Lower lobe of right lung (tissue), 2 donors: ENCODE measurements around the gene MXD3. TPM values are rescaled to one million over a fixed set of nuclear protein-coding genes. Genes with fewer than 3 reads are reported as not detected.

Experiments
- ATAC-seq, 2 donors: fragments of 200-7000 bp; cut with Tn5 transposase; one replicate each; pipeline ENCODE4 v1.9.1; 2020 to 2022; ENCODE audit warnings: mild to moderate bottlenecking in 2 of 2, moderate library complexity in 2 of 2
- DNase-seq: peaks from one replicate; pipeline ENCODE4 v3.0.0-alpha.2; 2020
- H3K27ac ChIP-seq: fragments of 200-600 bp; one replicate; pipeline ENCODE4 v1.8.0; 2022
- H3K27me3 ChIP-seq: fragments of 200-600 bp; one replicate; pipeline ENCODE4 v1.8.0; 2022; ENCODE audit warnings: low read depth
- H3K36me3 ChIP-seq: fragments of 200-600 bp; one replicate; pipeline ENCODE4 v1.8.0; 2022; ENCODE audit warnings: mild to moderate bottlenecking
- H3K4me1 ChIP-seq: fragments of 200-600 bp; one replicate; pipeline ENCODE4 v1.8.0; 2022
- H3K4me3 ChIP-seq: fragments of 200-600 bp; one replicate; pipeline ENCODE4 v1.8.0; 2022; ENCODE audit warnings: mild to moderate bottlenecking
- H3K9me3 ChIP-seq: fragments of 200-600 bp; one replicate; pipeline ENCODE4 v1.8.0; 2022
- intact Hi-C: fragments of 100-400 bp; cut with DNase I; formaldehyde crosslinking; loops from one replicate; pipeline ENCODE4 v1.11.0; 2022
- total RNA-seq: library from RNA; stranded (reverse); fragmentation: NEBNext Ultra II Directional; extraction: Animal tissue kit (Norgen Biotek cat#: 25700); gene quantifications from one replicate; pipeline ENCODE4 v1.2.1, GENCODE V29; 2021
- TF ChIP-seq, protein P1 (sequence below): fragments of 200-600 bp; IDR thresholded peaks from one replicate; pipeline ENCODE4 v1.8.0; 2022; ENCODE audit warnings: antibody characterized with exemption, mild to moderate bottlenecking
- donor health status: DM: no; HTN: yes; CAD: no; lungs with severe emphysema.

The MXD3 gene
- total RNA-seq, 1 donor from 2014 or later, result 10.8 TPM

GRCh38 chr5:177354711-177355110 is 43.0 kb upstream of the MXD3 start:
- Histone ChIP-seq H3K36me3 (peaks cover 3% of the 10 kb centered on the region), H3K9me3 (no peaks in the 10 kb centered on the region), H3K4me1 (peaks cover 35% of the 10 kb centered on the region), H3K27ac (no peak overlapping the region), H3K4me3 (no peak overlapping the region), H3K27me3 (no peaks in the 10 kb centered on the region)
- ATAC-seq, result no peak
- no peak for DNase-seq
- TF ChIP-seq, protein P1, sequence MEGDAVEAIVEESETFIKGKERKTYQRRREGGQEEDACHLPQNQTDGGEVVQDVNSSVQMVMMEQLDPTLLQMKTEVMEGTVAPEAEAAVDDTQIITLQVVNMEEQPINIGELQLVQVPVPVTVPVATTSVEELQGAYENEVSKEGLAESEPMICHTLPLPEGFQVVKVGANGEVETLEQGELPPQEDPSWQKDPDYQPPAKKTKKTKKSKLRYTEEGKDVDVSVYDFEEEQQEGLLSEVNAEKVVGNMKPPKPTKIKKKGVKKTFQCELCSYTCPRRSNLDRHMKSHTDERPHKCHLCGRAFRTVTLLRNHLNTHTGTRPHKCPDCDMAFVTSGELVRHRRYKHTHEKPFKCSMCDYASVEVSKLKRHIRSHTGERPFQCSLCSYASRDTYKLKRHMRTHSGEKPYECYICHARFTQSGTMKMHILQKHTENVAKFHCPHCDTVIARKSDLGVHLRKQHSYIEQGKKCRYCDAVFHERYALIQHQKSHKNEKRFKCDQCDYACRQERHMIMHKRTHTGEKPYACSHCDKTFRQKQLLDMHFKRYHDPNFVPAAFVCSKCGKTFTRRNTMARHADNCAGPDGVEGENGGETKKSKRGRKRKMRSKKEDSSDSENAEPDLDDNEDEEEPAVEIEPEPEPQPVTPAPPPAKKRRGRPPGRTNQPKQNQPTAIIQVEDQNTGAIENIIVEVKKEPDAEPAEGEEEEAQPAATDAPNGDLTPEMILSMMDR, result no peak
- intact Hi-C loops, result no loop called here

GRCh38 chr5:177354256-177354655 is 42.6 kb upstream of the MXD3 start:
- no peak overlapping the region for H3K27ac ChIP-seq
- no peak overlapping the region for H3K4me3 ChIP-seq
- DNase-seq, result no peak
- peaks cover 39% of the 10 kb centered on the region for H3K4me1 ChIP-seq
- TF ChIP-seq, protein P1, result no peak
- no peaks in the 10 kb centered on the region for H3K9me3 ChIP-seq
- no peak for ATAC-seq
- intact Hi-C loops, result no loop called here
- H3K27me3 ChIP-seq, result no peaks in the 10 kb centered on the region
- H3K36me3 ChIP-seq, result peaks cover 7% of the 10 kb centered on the region

DNA sequence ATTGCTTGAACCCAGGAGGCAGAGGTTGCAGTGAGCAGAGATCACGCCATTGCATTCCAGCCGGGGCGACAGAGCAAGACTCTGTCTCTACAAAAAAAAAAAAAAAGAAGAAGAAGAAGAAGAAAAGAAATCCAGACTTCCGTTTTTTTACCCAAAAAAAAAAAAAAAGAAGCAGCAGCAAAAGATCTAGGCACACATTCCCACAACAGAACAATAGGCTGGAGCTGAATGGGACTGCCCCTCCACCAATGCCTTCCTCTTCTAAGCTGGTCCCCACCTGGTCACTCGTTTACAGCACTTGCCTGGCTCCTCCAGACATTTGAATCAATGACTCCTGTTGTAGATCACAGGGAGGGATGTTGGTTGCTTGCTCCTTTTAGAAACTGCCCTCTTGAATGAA is 41.4 kb upstream of the MXD3 start:
- Histone ChIP-seq H3K9me3 (no peaks in the 10 kb centered on the region), H3K27ac (no peak overlapping the region), H3K27me3 (no peaks in the 10 kb centered on the region), H3K4me3 (no peak overlapping the region), H3K36me3 (peaks cover 16% of the 10 kb centered on the region), H3K4me1 (peaks cover 37% of the 10 kb centered on the region)
- TF ChIP-seq, protein P1, result no peak
- intact Hi-C loops, result no loop called here
- DNase-seq (no peak), ATAC-seq (no peak)

DNA sequence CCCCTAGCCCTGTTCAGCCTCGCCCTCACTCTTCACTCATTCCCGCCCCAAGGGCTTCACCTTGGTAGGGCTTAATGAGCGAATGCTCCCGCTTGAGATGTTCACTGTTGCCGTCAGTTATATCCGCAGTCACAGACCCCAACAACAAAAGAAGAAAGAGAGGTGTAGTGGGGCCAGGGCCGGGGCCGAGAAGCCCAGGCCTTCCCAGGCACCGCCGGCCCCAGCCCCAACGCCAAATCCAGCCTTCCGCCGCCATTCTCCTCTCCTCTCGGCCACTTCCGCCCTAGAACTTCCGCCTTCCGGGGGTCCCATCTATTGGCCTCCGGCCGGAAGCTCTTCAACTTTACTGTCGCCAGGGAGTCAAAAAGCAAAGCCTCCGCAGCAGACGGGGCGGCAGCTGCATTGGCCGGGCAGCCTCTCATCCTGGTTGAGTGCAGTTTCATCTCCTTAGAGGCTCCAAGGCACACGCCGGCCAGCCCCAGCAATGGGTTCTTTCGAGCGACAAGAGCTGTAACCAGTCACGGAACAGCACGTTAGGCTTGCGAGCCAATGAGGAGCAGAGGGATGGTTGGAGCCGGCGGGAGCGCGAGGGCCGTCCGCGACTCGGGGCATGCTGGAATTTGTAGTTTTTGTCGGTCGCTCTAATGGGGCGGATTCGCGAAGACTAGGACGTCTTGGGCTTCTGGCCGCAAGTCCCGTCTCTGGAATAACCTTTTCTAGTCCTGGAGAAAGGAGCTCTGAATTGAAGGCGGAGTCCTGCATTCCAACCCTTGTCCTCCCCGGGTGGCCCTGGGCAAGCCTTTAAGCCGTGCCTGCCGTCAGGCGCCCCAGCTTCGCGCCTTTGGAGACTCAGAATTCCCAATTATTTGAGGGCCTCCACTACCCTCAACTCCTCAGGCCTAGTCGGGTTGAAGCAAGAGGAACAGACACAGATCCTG is 40.0 kb upstream of the MXD3 start, which contains the start of gene LMAN2:
LMAN2 (minus strand) TSS at position 277 of the 938 bp plus-strand sequence; CDS start at position 256, 21 bp downstream.
- DNase-seq (peak; percentile 94), ATAC-seq (peak; percentile 97 to 99)
- Histone ChIP-seq H3K4me3 (peak within 1 kb of the TSS; percentile 88), H3K4me1 (peaks cover 41% of the 10 kb centered on the region), H3K36me3 (peaks cover 29% of the 10 kb centered on the region), H3K27ac (peak within 1 kb of the TSS; percentile 92), H3K27me3 (no peaks in the 10 kb centered on the region), H3K9me3 (no peaks in the 10 kb centered on the region)
- TF ChIP-seq, protein P1, result no peak
- intact Hi-C loops, result no loop called here

DNA sequence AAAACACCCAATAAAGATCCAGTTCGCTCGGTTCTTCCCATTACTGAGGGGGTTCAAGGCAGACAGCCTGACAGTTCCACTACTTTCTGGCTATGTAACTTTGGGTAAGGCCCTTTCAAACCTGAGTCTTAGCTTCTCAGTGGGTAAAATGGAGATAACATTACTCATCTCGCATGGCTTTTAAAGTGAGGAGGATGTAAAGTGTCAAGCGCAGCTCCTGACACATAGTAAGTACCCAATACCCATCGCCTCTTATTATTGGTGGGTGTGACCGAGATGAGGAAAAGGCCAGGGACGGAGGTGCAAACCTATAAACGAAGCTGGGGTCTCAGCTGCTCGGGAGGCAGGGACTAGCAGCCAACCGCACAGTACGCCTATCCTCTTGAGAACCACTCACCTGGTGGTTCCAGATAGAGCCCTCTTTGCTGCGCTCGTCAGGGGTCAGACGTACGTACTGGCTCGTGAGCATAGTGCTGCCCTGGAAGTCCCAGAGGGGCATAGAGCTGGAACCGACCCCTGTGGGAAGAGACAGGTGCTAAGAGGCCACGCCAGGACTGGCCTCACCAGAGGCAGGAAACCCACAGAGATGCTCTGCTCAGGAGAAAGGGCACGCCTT is 39.2 kb upstream of the MXD3 start:
- no peaks in the 10 kb centered on the region for H3K9me3 ChIP-seq
- peak; percentile 44 for DNase-seq
- TF ChIP-seq, protein P1, result no peak
- H3K36me3 ChIP-seq, result peaks cover 34% of the 10 kb centered on the region
- no peak for ATAC-seq
- peaks cover 43% of the 10 kb centered on the region for H3K4me1 ChIP-seq
- intact Hi-C loops, result no loop called here
- H3K27me3 ChIP-seq, result no peaks in the 10 kb centered on the region
- H3K27ac ChIP-seq, result peak overlapping the region; percentile 92
- peak overlapping the region; percentile 88 for H3K4me3 ChIP-seq
